IMR-90 (cell line): Measurements from ENCODE around the gene SORBS1.

Experiments
- BHLHE40 ChIP-seq: fragments of 150-350 bp; IDR thresholded peaks from 2 replicates; pipeline ENCODE4 v1.6.1; 2016; ENCODE audit warnings: mild to moderate bottlenecking, low read depth, low read length
- CTCF ChIP-seq: conservative IDR thresholded peaks from 2 replicates; pipeline ENCODE4 v1.5.1; 2012; ENCODE audit warnings: mild to moderate bottlenecking, low read depth, low read length, improper control_type of control experiment
- ELK1 ChIP-seq: fragments of 150-350 bp; IDR thresholded peaks from 2 replicates; pipeline ENCODE4 v1.6.1; 2016; ENCODE audit warnings: low read depth, mild to moderate bottlenecking, low read length, moderate library complexity, borderline replicate concordance
- MAFK ChIP-seq: IDR thresholded peaks from 2 replicates; pipeline ENCODE4 v1.6.1; 2012; ENCODE audit warnings: low read depth, low read length, improper control_type of control experiment

- TF ChIP-seq CTCF (no peak), BHLHE40 (no peak), MAFK (no peak), ELK1 (no peak)
Observed at GRCh38 chr10:95462740-95463667, 98.2 kb downstream of the SORBS1 start.
